ENCODE data around the gene SYNGR4. TPM values are rescaled to one million over a fixed set of nuclear protein-coding genes. Genes with fewer than 3 reads are reported as not detected.
"Not testable (repeated sequence)": the region's sequence is repeated elsewhere in the genome, so short reads cannot be mapped to it uniquely, and the experiment has no call there.

Gene SYNGR4
- total and polyA plus RNA-seq, 2 experiments from 2014 or later = 0.57 TPM; not detected in 1

GRCh38 chr19:48370955-48371354, 6.8 kb downstream of the SYNGR4 start:
- Histone ChIP-seq H3K27ac (no peak overlapping the region), H3K9me3 (ENCODE audit: low read depth) (no peaks in the 10 kb centered on the region), H3K27me3 (no peaks in the 10 kb centered on the region), H3K4me3 (no peak overlapping the region), H3K36me3 (no peaks in the 10 kb centered on the region), H3K4me1 (ENCODE audit: low read depth) (no peaks in the 10 kb centered on the region)
- DNase-seq (ENCODE audit: low read depth in 1 of 2, low spot score in 1 of 2) = no peak
- no peak for TF ChIP-seq CTCF (IDR thresholded peaks at IDR 0.05; ENCODE audit: low read depth, low read length)

GRCh38 chr19:48371367-48371766, 7.2 kb downstream of the SYNGR4 start:
- H3K4me3 ChIP-seq = no peak overlapping the region
- no peaks in the 10 kb centered on the region for H3K36me3 ChIP-seq
- TF ChIP-seq CTCF (IDR thresholded peaks at IDR 0.05; ENCODE audit: low read depth, low read length) = no peak
- H3K4me1 ChIP-seq (ENCODE audit: low read depth) = no peaks in the 10 kb centered on the region
- no peak for DNase-seq (ENCODE audit: low read depth in 1 of 2, low spot score in 1 of 2)
- no peaks in the 10 kb centered on the region for H3K27me3 ChIP-seq
- no peaks in the 10 kb centered on the region for H3K9me3 ChIP-seq (ENCODE audit: low read depth)
- H3K27ac ChIP-seq = no peak overlapping the region

- not testable (repeated sequence) for H3K27me3 ChIP-seq; H3K4me3 ChIP-seq; H3K9me3 ChIP-seq (ENCODE audit: low read depth); DNase-seq (ENCODE audit: low read depth in 1 of 2, low spot score in 1 of 2); H3K27ac ChIP-seq; H3K4me1 ChIP-seq (ENCODE audit: low read depth); H3K36me3 ChIP-seq
Measured at GRCh38 chr19:48371771-48372170, 7.6 kb downstream of the SYNGR4 start.

- Histone ChIP-seq H3K4me3 (no peak overlapping the region), H3K36me3 (no peaks in the 10 kb centered on the region), H3K27me3 (no peaks in the 10 kb centered on the region), H3K9me3 (ENCODE audit: low read depth) (no peaks in the 10 kb centered on the region), H3K27ac (no peak overlapping the region), H3K4me1 (ENCODE audit: low read depth) (no peaks in the 10 kb centered on the region)
- no peak for TF ChIP-seq CTCF (IDR thresholded peaks at IDR 0.05; ENCODE audit: low read depth, low read length)
- DNase-seq (ENCODE audit: low read depth in 1 of 2, low spot score in 1 of 2) = no peak
Measured at GRCh38 chr19:48372904-48373303, 8.7 kb downstream of the SYNGR4 start.

GRCh38 chr19:48373567-48373966, 9.4 kb downstream of the SYNGR4 start:
- no peak for TF ChIP-seq CTCF (IDR thresholded peaks at IDR 0.05; ENCODE audit: low read depth, low read length)
- H3K27ac ChIP-seq = no peak overlapping the region
- H3K9me3 ChIP-seq (ENCODE audit: low read depth) = no peaks in the 10 kb centered on the region
- no peak overlapping the region for H3K4me3 ChIP-seq
- H3K27me3 ChIP-seq = no peaks in the 10 kb centered on the region
- DNase-seq (ENCODE audit: low read depth in 1 of 2, low spot score in 1 of 2) = no peak
- H3K36me3 ChIP-seq = no peaks in the 10 kb centered on the region
- no peaks in the 10 kb centered on the region for H3K4me1 ChIP-seq (ENCODE audit: low read depth)

- H3K36me3 ChIP-seq = peaks cover 6% of the 10 kb centered on the region
- no peak for TF ChIP-seq CTCF (IDR thresholded peaks at IDR 0.05; ENCODE audit: low read depth, low read length)
- no peak for DNase-seq (ENCODE audit: low read depth in 1 of 2, low spot score in 1 of 2)
- no peaks in the 10 kb centered on the region for H3K4me1 ChIP-seq (ENCODE audit: low read depth)
- H3K27me3 ChIP-seq = no peaks in the 10 kb centered on the region
- H3K9me3 ChIP-seq (ENCODE audit: low read depth) = no peaks in the 10 kb centered on the region
- H3K4me3 ChIP-seq = no peak overlapping the region
- no peak overlapping the region for H3K27ac ChIP-seq
Measured at GRCh38 chr19:48378194-48378570, 14.0 kb downstream of the SYNGR4 start.
